ENCODE measurements around the gene MAST4. TPM values are rescaled to one million over a fixed set of nuclear protein-coding genes. Genes with fewer than 3 reads are reported as not detected.
A peak's percentile ranks its signal among the peaks of the same experiment; 100 is the strongest.

Gene MAST4
- total and polyA plus RNA-seq, 2 donors from 2014 or later, result 27.3 to 31.4 TPM

DNA sequence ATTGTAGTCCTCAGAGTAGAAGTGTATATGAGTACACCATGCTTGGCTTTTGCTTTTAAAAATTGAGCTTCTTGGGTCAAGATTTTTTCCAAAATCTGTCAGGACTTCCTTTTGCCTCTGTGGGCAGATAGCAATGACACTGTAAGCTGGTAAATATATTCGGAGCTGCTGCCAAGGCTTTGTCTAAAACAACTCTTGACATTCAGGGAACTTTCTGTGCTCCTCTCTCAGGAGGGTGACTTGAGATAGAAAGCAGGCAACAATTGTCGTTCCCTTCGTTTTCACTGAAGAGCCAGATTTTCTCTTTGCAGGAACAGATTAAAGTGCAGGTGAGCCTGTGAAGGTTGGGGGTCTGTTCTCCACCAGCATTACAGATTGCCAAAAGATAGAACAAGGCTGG lies 230.5 kb downstream of the MAST4 start:
- Histone ChIP-seq H3K4me3 (ENCODE audit: low read length in 3 of 3) (no peak overlapping the region), H3K9me3 (ENCODE audit: control insufficient read depth in 2 of 3, insufficient read depth in 1 of 3, low read length in 3 of 3) (no peaks in the 10 kb centered on the region), H3K27me3 (ENCODE audit: control insufficient read depth, insufficient read depth, low read length) (no peaks in the 10 kb centered on the region), H3K4me1 (ENCODE audit: control insufficient read depth in 2 of 3, insufficient read depth in 2 of 3, low read depth in 1 of 3, low read length in 3 of 3) (peaks cover 0 to 3% (median 0%) of the 10 kb centered on the region in 3 donors), H3K36me3 (ENCODE audit: control insufficient read depth in 2 of 3, insufficient read depth in 3 of 3, low read length in 3 of 3) (no peaks in the 10 kb centered on the region), H3K27ac (ENCODE audit: low read depth in 2 of 2, low read length in 2 of 2) (no peak overlapping the region), H3K9ac (ENCODE audit: low read length in 3 of 3) (no peak overlapping the region)
- no peak for DNase-seq
- no peak for TF ChIP-seq CTCF (IDR thresholded peaks at IDR 0.05; ENCODE audit: borderline replicate concordance, extremely low read depth, insufficient read depth)
- no peak for FAIRE-seq
- intact Hi-C loops (cut with DNase I), result no loop called here

DNA sequence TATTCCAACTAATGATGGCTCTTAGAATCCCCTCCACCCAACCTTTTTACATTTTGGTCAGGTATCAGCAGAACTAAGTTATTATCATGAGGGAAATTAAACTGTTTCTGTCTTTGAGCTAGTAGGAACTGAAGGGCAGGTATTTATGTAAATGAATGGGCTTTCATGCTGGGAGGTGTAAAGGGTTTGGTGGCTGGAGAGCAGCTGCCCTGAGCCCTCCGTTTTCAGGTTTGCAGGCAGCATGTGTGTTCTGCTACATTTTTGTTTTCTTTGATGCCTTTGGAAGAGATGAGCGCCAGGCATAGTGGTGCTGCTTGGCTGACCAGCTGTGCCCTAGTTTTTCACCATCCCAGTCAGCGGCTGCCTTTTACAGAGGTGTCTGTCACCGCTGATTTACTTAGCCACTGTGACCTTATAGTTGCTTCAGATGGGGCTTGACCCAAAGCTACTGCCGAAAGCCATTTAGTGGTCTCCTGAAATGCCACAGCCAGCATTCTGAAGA lies 231.9 kb downstream of the MAST4 start:
- intact Hi-C loops (cut with DNase I), result no loop called here
- Histone ChIP-seq H3K27me3 (ENCODE audit: control insufficient read depth, insufficient read depth, low read length) (no peaks in the 10 kb centered on the region), H3K9ac (ENCODE audit: low read length in 3 of 3) (peak overlapping the region in 1 of 3 donors; percentile 54), H3K27ac (ENCODE audit: low read depth in 2 of 2, low read length in 2 of 2) (no peak overlapping the region), H3K4me1 (ENCODE audit: control insufficient read depth in 2 of 3, insufficient read depth in 2 of 3, low read depth in 1 of 3, low read length in 3 of 3) (peaks cover 0 to 3% (median 0%) of the 10 kb centered on the region in 3 donors), H3K36me3 (ENCODE audit: control insufficient read depth in 2 of 3, insufficient read depth in 3 of 3, low read length in 3 of 3) (no peaks in the 10 kb centered on the region), H3K4me3 (ENCODE audit: low read length in 3 of 3) (peak overlapping the region; percentile 46 to 66 (median 63)), H3K9me3 (ENCODE audit: control insufficient read depth in 2 of 3, insufficient read depth in 1 of 3, low read length in 3 of 3) (no peaks in the 10 kb centered on the region)
- FAIRE-seq (no peak), DNase-seq (peak in 3 of 5 donors; percentile 67 to 86 (median 75))
- TF ChIP-seq CTCF (IDR thresholded peaks at IDR 0.05; ENCODE audit: borderline replicate concordance, extremely low read depth, insufficient read depth), result no peak

GRCh38 chr5:66828548-66829357 lies 232.6 kb downstream of the MAST4 start:
- H3K27ac ChIP-seq (ENCODE audit: low read depth in 2 of 2, low read length in 2 of 2), result no peak overlapping the region
- TF ChIP-seq CTCF (IDR thresholded peaks at IDR 0.05; ENCODE audit: borderline replicate concordance, extremely low read depth, insufficient read depth), result no peak
- peak overlapping the region in 2 of 3 donors; percentile 27 to 54 for H3K9ac ChIP-seq (ENCODE audit: low read length in 3 of 3)
- FAIRE-seq (no peak), DNase-seq (peak; percentile 75 to 95 (median 84))
- no peaks in the 10 kb centered on the region for H3K27me3 ChIP-seq (ENCODE audit: control insufficient read depth, insufficient read depth, low read length)
- H3K9me3 ChIP-seq (ENCODE audit: control insufficient read depth in 2 of 3, insufficient read depth in 1 of 3, low read length in 3 of 3), result no peaks in the 10 kb centered on the region
- intact Hi-C loops (cut with DNase I), result no loop called here
- H3K4me1 ChIP-seq (ENCODE audit: control insufficient read depth in 2 of 3, insufficient read depth in 2 of 3, low read depth in 1 of 3, low read length in 3 of 3), result peaks cover 0 to 3% (median 0%) of the 10 kb centered on the region in 3 donors
- H3K4me3 ChIP-seq (ENCODE audit: low read length in 3 of 3), result peak overlapping the region; percentile 46 to 66 (median 63)
- H3K36me3 ChIP-seq (ENCODE audit: control insufficient read depth in 2 of 3, insufficient read depth in 3 of 3, low read length in 3 of 3), result no peaks in the 10 kb centered on the region
